Urinary bladder (tissue), 4 donors: ENCODE measurements around the gene RBM18. TPM values are rescaled to one million over a fixed set of nuclear protein-coding genes. Genes with fewer than 3 reads are reported as not detected.

Experiments used
- DNase-seq: peaks from one replicate; pipeline ENCODE4 v3.0.0-alpha.2; 2015; ENCODE audit errors: extremely low spot score
- H3K27ac ChIP-seq: one replicate; pipeline ENCODE4 v1.5.1; 2013; ENCODE audit warnings: low read depth, mild to moderate bottlenecking, moderate library complexity
- H3K36me3 ChIP-seq: one replicate; pipeline ENCODE4 v1.6.1; 2013; ENCODE audit warnings: mild to moderate bottlenecking, moderate library complexity; ENCODE audit not compliant: insufficient read depth
- H3K4me1 ChIP-seq: one replicate; pipeline ENCODE4 v1.6.1; 2013; ENCODE audit warnings: mild to moderate bottlenecking, moderate library complexity; ENCODE audit not compliant: insufficient read depth
- H3K4me3 ChIP-seq: one replicate; pipeline ENCODE4 v1.5.1; 2013; ENCODE audit warnings: low read depth, low read length
- WGBS: extraction: QIAGEN DNeasy Blood & Tissue Kit; methylation state at CpG from one replicate; pipeline ENCODE4 v1.1.7; 2013; 5-methylcytosine and 5-hydroxymethylcytosine counted together
- polyA plus RNA-seq: library from polyadenylated mRNA; stranded (reverse); fragments of 200-250 nt; gene quantifications from one replicate; pipeline ENCODE4 v1.2.3, GENCODE V29; 2013
- total RNA-seq: library from RNA; depleted of rRNA; stranded (reverse); fragments of >200 nt; gene quantifications from one replicate; pipeline ENCODE4 v1.2.3, GENCODE V29; 2014
- donor health status: healthy with polysubstance abuse.
- donor health status: healthy.

RBM18 gene
- total and polyA plus RNA-seq, 2 donors, result 14.4 to 19.1 TPM

DNA sequence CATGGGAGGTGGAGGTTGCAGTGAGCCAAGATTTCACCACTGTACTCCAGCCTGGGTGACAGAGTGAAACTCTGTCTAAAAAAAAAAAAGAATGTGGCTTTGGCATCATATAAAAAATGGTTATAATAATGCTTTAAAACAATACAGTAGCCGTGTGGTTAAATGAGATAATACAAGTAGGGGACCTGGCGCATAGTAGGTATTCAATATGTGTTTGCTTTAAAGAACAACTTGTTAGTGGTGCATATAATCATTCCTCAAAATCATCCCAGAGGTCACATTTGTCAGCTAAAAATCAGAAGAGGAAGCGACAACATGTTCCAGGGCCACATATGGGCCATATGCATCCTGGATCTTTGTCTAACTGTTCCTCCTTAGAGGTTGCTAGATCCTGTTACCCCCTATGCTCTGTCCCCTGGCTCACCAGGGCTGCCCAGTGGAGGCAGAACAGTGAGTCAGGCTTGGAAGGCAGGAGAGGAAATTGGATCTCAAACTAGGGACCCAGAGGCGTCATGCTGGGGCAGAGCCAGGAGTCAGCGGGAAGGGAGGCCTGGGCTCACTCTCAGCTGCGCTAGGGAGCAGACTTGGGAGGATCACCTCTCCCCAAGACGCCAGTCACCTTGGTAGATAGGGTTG is 63.6 kb downstream of the RBM18 start:
- WGBS, result 81% methylated on average over 7 of the region's 7 CpGs
- no peak for DNase-seq
- Histone ChIP-seq H3K27ac (no peak overlapping the region), H3K4me3 (no peak overlapping the region), H3K36me3 (no peaks in the 10 kb centered on the region), H3K4me1 (no peaks in the 10 kb centered on the region)

DNA sequence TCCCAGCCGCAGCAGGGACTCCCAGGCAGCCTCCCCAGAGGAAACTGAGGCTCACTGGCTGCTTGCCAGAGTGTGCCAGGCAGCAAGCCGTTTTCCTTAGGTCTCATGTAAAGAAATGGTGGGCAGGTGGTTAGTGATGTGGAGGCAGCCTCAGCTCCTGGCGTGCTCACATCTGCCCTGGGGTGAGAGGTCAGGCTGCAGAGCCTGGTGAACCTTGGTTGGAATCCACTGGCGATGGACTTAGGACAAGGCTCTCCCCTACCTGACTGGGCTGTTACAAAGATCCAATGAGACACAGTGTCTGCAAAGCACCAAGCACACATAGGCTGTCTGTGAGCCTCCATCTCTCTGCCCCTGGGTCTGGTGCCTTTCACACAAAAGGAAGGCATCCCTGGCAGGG is 66.8 kb downstream of the RBM18 start:
- H3K4me3 ChIP-seq, result no peak overlapping the region
- H3K4me1 ChIP-seq, result no peaks in the 10 kb centered on the region
- no peak overlapping the region for H3K27ac ChIP-seq
- 76% methylated on average over 4 of the region's 4 CpGs for WGBS
- DNase-seq, result no peak
- no peaks in the 10 kb centered on the region for H3K36me3 ChIP-seq

DNA sequence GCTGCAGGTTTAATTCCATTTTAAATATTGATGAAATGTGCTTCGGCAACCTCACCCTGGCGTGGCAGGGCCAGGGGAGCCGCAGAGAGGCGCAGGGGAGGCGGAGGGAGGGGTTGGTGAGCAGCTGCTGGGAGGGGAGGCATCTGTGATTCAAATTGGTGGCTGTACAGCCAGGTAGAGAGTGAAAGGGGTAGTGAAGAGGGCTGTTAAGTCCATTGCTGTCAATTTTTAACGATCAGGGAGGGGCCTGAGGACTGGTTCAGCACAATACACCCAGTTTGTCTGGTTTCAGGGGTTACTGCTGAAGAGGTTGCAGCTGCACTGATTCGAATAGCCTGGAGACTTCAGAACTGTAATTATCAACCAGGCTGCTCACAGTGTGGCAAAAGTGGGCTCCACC is 67.2 kb downstream of the RBM18 start:
- DNase-seq, result no peak
- WGBS, result 50% methylated on average over 7 of the region's 7 CpGs
- Histone ChIP-seq H3K27ac (no peak overlapping the region), H3K36me3 (no peaks in the 10 kb centered on the region), H3K4me3 (no peak overlapping the region), H3K4me1 (no peaks in the 10 kb centered on the region)

DNA sequence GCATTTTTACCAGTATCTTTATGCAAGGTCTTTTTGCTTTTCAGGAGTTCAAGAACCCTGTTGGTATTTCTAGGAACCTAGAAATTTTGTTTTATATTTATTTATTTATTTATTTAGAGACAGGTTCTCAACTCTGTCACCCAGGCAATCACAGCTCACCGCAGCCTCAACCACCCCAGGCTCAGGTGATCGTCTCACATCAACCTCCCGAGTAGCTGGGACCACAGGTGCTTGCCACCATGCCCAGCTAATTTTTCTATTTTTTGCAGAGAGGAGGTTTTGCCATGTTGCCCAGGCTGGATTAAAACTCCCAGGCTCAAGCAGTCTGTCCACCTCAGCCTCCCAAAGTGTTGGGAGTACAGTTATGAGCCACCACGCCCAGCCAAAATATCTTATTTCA is 68.8 kb downstream of the RBM18 start:
- WGBS, result 87% methylated on average over 4 of the region's 4 CpGs
- no peak for DNase-seq
- H3K4me1 ChIP-seq, result no peaks in the 10 kb centered on the region
- no peak overlapping the region for H3K4me3 ChIP-seq
- no peaks in the 10 kb centered on the region for H3K36me3 ChIP-seq
- no peak overlapping the region for H3K27ac ChIP-seq

DNA sequence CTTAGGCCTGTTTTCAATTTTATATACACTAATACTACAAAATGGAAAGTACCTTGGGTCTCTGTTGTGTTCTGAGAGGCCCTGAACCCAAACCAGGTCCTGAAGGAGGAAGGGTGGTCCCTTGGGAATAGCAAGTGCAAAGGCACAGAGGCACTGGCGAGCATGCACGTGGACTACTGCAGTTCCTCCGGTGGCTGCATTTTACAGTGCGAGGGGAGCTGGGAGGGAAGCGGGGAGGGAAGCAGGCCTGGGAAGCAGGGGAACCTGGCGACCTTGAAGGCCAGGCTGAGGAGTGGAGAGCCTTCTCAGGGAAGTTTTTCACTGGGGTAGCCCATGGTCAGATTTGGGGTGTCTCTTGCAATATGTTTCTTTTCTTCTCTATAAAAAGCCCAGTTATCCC is 71.0 kb downstream of the RBM18 start:
- Histone ChIP-seq H3K4me3 (no peak overlapping the region), H3K4me1 (no peaks in the 10 kb centered on the region), H3K36me3 (no peaks in the 10 kb centered on the region), H3K27ac (no peak overlapping the region)
- no peak for DNase-seq
- 74% methylated on average over 6 of the region's 6 CpGs for WGBS

DNA sequence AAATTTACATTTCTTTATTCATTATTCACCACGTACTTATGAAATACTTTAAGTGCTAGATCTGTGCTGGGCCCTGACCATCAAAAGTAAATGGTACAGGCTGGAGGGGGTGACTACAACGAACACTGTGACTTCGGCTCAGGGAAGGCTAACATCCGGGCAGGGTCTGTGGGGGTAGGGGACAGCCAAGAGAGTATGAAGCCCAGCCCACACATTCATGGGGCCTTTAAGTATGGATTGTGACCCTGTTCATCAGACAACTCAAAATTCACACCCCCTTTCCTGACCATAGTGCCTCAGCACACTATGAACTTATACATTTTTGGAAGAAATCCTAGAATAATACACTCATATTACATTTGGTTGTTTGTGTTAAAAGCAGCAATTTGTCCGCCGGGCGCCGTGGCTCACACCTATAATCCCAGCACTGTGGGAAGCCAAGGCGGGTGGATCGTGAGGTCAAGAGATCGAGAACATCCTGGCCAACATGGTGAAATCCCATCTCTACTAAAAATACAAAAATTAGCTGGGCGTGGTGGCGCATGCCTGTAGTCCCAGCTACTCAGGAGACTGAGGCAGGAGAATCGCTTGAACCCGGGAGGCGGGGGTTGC is 71.6 kb downstream of the RBM18 start:
- no peak overlapping the region for H3K27ac ChIP-seq
- H3K4me1 ChIP-seq, result no peaks in the 10 kb centered on the region
- H3K36me3 ChIP-seq, result no peaks in the 10 kb centered on the region
- WGBS, result 83% methylated on average over 16 of the region's 16 CpGs
- H3K4me3 ChIP-seq, result no peak overlapping the region
- DNase-seq, result no peak

DNA sequence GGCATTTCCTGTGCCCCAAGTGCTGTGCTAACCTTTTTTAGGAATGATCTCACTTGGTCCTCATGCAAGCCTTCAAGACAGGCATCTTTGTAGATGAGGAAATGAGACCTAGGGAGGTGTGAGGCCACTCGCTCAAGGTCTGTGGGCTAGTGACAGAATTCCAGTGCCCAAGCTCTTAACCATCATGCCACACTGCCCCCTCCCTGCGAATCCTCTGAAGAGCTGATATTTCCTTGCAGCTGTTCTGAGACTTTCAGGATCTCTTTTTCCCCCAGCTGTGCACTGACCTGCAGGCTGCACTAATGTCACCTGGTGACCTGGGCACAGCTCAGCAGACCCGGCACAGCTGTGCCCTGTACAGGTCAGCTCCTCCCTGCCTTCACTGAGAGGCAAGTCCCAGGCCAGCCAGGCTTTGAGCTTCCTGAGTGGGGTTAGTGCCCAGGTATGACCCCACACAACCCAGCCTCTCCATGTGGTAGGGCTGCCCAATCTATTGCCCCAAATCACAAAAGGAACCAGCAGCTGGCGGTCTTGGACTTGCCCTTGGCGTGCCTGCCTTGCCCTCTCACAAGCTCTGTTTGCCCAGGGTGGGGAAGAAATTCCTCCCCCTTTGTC is 72.3 kb downstream of the RBM18 start:
- Histone ChIP-seq H3K4me1 (no peaks in the 10 kb centered on the region), H3K27ac (no peak overlapping the region), H3K36me3 (no peaks in the 10 kb centered on the region), H3K4me3 (no peak overlapping the region)
- WGBS, result 86% methylated on average over 5 of the region's 5 CpGs
- no peak for DNase-seq

DNA sequence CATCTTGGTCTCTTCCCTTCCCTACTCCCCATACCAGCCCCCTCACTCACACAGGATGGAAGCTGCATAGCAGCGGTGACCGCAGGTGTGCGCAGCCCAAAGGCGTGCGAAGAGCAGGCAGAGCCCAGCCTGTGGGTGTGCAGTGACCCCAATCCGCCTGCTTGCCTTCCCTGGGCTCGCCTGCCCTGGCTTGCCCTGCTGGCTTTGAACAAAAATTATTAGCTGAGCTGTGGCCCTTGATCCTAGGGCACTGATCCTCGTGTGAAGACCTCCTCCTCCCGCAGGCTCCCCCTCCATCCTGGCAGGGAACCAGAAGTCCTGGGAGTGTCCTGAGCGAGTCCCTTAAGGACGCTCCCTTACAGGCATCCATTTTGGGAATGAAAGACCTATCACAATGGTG is 73.1 kb downstream of the RBM18 start:
- H3K36me3 ChIP-seq, result no peaks in the 10 kb centered on the region
- H3K4me1 ChIP-seq, result no peaks in the 10 kb centered on the region
- DNase-seq, result no peak
- H3K4me3 ChIP-seq, result no peak overlapping the region
- WGBS, result 67% methylated on average over 11 of the region's 11 CpGs
- no peak overlapping the region for H3K27ac ChIP-seq

DNA sequence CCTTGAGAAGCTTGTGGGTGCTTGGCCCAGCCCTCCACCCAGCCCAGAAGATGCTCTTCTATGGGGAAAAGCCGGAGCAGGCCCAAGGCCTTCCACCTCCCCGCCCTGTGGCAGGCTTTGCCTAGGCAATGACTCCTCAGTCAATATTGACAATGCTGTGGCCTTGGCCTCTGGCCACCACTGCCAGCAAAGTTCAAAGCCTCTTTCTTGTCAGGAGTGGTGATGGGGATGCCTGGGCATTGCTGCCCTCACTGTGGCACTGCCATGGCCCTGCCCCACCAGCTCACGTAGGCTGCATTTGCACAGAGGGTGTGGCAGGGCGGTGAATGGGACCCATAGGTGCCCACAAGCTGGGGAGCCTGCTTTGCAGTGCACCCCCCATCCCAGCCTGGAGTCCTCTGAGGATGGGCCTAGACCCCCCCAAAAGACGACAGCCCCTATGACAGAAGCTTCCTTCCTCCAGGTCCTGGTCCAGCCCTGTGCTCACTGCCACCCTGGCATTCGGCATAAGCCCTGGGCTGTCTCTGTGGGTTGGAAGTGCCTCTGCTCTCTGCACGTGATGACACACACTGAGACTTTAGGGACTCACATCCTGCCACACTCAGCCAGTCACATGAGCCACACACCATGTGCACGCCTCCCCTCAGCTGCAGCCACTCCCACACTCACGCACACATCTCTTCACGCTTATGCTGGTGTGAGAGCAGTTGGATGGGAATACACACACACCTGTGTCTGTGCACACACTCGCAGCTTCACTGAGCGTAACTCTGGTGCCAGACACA is 73.9 kb downstream of the RBM18 start:
- no peak overlapping the region for H3K27ac ChIP-seq
- no peaks in the 10 kb centered on the region for H3K36me3 ChIP-seq
- H3K4me1 ChIP-seq, result no peaks in the 10 kb centered on the region
- 75% methylated on average over 12 of the region's 12 CpGs for WGBS
- no peak for DNase-seq
- no peak overlapping the region for H3K4me3 ChIP-seq

DNA sequence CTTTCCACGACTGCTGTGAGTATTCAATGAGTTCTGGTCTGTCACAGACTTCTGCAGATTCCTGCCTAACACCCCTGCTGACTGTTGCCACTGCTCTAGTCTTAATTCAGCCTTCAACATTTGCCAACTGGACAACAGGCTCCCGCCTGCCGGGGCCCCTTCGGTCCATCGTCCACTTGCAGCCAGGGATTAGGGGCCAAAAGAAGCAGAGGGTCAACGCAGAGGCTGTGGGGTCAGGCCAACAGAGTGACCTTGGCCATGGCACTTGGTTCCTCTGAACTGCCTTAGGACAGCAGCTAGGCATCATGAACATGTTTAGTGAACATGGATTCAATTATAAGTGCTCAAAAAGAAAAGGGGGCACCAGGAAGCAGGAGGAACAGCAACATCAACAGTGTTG is 76.3 kb downstream of the RBM18 start:
- no peak overlapping the region for H3K4me3 ChIP-seq
- no peaks in the 10 kb centered on the region for H3K36me3 ChIP-seq
- no peak for DNase-seq
- no peak overlapping the region for H3K27ac ChIP-seq
- WGBS, result 77% methylated on average over 6 of the region's 6 CpGs
- H3K4me1 ChIP-seq, result no peaks in the 10 kb centered on the region

Other genes starting within 250 kb of the RBM18 start
- gene TTLL11, start 171.5 kb downstream of the RBM18 start, total RNA-seq, result 12.8 TPM
- gene TTLL11, start 171.5 kb downstream of the RBM18 start, polyA plus RNA-seq, result 14.4 TPM
- 24.7 TPM for gene NDUFA8, start 105.1 kb downstream of the RBM18 start, total RNA-seq
- 107 TPM for gene NDUFA8, start 105.1 kb downstream of the RBM18 start, polyA plus RNA-seq
- gene MORN5, start 104.9 kb downstream of the RBM18 start, total RNA-seq, result 8.4 TPM
- gene MORN5, start 104.9 kb downstream of the RBM18 start, polyA plus RNA-seq, result 22.9 TPM
- gene LHX6, start 35.9 kb downstream of the RBM18 start, total RNA-seq, result 2.2 TPM
- gene LHX6, start 35.9 kb downstream of the RBM18 start, polyA plus RNA-seq, result 6.8 TPM
- 42.0 TPM for gene MRRF, start within 50 bp of the RBM18 start, total RNA-seq
- 22.7 TPM for gene MRRF, start within 50 bp of the RBM18 start, polyA plus RNA-seq
- gene PTGS1, start 106.2 kb upstream of the RBM18 start, total RNA-seq, result 98.8 TPM
- 348 TPM for gene PTGS1, start 106.2 kb upstream of the RBM18 start, polyA plus RNA-seq
- not detected for gene OR1J1, start 213.1 kb upstream of the RBM18 start, total RNA-seq
- gene OR1J1, start 213.1 kb upstream of the RBM18 start, polyA plus RNA-seq, result not detected
- not detected for gene OR1J2, start 246.0 kb upstream of the RBM18 start, total RNA-seq
- gene OR1J2, start 246.0 kb upstream of the RBM18 start, polyA plus RNA-seq, result not detected